Measurements from ENCODE around the gene CDH23.

CDH23 gene

DNA sequence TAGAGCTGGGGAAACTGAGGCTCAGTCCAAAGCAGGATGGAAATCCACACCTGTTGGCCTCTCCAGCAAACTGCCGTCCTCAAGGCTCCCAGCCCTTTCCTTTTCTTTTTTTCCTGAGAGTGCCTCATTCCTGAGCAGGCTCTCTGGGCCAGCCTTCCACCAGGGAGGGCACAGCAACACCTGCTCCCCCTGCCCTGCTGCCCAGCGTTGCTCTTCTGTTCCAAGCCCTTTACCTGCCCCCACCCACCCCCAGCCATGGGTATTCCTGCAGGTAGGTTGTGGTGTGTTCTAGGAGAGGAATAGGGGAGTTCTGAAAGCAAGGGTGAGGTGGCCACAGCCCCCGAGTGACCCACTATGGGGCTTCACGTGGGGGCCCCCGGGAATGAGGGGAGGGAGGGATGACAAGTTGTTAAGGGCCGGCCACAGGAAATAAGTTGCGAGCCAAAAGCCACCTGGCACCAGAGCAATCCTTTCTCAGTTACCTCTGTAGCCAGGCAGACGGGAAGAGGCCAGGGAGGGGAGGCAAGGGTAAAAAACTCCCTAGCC, 357.3 kb downstream of the CDH23 start:
- ChIA-PET CTCF (no interaction called here), POLR2A (no interaction called here)
- no peak for TF ChIP-seq L3MBTL2 (conservative IDR thresholded peaks at IDR 0.05)
- TF ChIP-seq FOXM1 (IDR thresholded peaks at IDR 0.05; ENCODE audit: borderline replicate concordance), result no peak
- no peak for TF ChIP-seq ELF4 (IDR thresholded peaks at IDR 0.05)
- TF ChIP-seq SUZ12 (IDR thresholded peaks at IDR 0.05), result no peak
- TF ChIP-seq ARNT (IDR thresholded peaks at IDR 0.05), result no peak
- TF ChIP-seq NFRKB (IDR thresholded peaks at IDR 0.05), result no peak
- TF ChIP-seq CTBP1 (IDR thresholded peaks at IDR 0.05; ENCODE audit: borderline replicate concordance), result no peak
- no peak for TF ChIP-seq HDGF (IDR thresholded peaks at IDR 0.05; ENCODE audit: borderline replicate concordance)
- TF ChIP-seq FOXK2 (IDR thresholded peaks at IDR 0.05), result no peak
- no peak for TF ChIP-seq ZNF384 (IDR thresholded peaks at IDR 0.05)
- TF ChIP-seq BHLHE40 (IDR thresholded peaks at IDR 0.05; ENCODE audit: borderline replicate concordance), result no peak
- TF ChIP-seq SP1 (IDR thresholded peaks at IDR 0.05), result no peak
- no peak for TF ChIP-seq TARDBP (IDR thresholded peaks at IDR 0.05)
- no peak for TF ChIP-seq FOXA1 (IDR thresholded peaks at IDR 0.05)
- TF ChIP-seq PKNOX1 (IDR thresholded peaks at IDR 0.05), result no peak
- no peak for TF ChIP-seq LEF1 (IDR thresholded peaks at IDR 0.05; ENCODE audit: borderline replicate concordance)
- DNase-seq (ENCODE audit: extremely low spot score), result no peak

DNA sequence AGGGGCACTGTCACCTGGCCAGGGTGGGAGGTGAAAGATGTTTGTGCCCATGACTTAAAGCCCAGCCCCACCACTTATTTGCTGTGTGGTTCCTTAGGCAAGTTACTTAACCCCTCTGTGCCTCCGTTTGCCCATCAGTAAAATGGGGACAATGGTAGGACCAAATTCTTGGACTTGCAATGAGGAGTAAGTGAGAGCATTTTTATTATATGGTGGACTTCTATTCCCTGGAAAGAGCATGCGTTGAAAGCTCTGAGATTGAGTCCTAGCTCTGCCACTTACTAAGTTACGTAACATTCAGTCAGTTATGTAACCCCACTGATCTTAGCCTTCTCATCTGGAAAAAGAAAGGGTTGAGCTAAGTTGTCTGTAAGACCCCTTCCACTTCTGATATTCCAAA, 357.8 kb downstream of the CDH23 start:
- POLR2A ChIA-PET, result no interaction called here

GRCh38 chr10:71755179-71755879, 358.6 kb downstream of the CDH23 start:
- CTCF ChIA-PET, result no interaction called here
- no peak for DNase-seq (ENCODE audit: extremely low spot score)
- no peak for TF ChIP-seq CTBP1 (IDR thresholded peaks at IDR 0.05; ENCODE audit: borderline replicate concordance)
- TF ChIP-seq L3MBTL2 (conservative IDR thresholded peaks at IDR 0.05), result no peak
- POLR2A ChIA-PET, result no interaction called here

More for the DNA sequence above, 357.8 kb downstream of the CDH23 start:
- TF ChIP-seq PKNOX1 (IDR thresholded peaks at IDR 0.05), result no peak
- no peak for TF ChIP-seq LEF1 (IDR thresholded peaks at IDR 0.05; ENCODE audit: borderline replicate concordance)
- TF ChIP-seq TARDBP (IDR thresholded peaks at IDR 0.05), result no peak
- TF ChIP-seq FOXK2 (IDR thresholded peaks at IDR 0.05), result no peak
- TF ChIP-seq CTBP1 (IDR thresholded peaks at IDR 0.05; ENCODE audit: borderline replicate concordance), result no peak
- no peak for TF ChIP-seq FOXM1 (IDR thresholded peaks at IDR 0.05; ENCODE audit: borderline replicate concordance)
- no peak for TF ChIP-seq SUZ12 (IDR thresholded peaks at IDR 0.05)
- TF ChIP-seq L3MBTL2 (conservative IDR thresholded peaks at IDR 0.05), result no peak
- TF ChIP-seq ARNT (IDR thresholded peaks at IDR 0.05), result no peak
- TF ChIP-seq BHLHE40 (IDR thresholded peaks at IDR 0.05; ENCODE audit: borderline replicate concordance), result no peak
- TF ChIP-seq HDGF (IDR thresholded peaks at IDR 0.05; ENCODE audit: borderline replicate concordance), result no peak
- no peak for TF ChIP-seq ELF4 (IDR thresholded peaks at IDR 0.05)
- no peak for TF ChIP-seq NFRKB (IDR thresholded peaks at IDR 0.05)
- no peak for TF ChIP-seq SP1 (IDR thresholded peaks at IDR 0.05)
- TF ChIP-seq ZNF384 (IDR thresholded peaks at IDR 0.05), result no peak
- TF ChIP-seq FOXA1 (IDR thresholded peaks at IDR 0.05), result no peak
- CTCF ChIA-PET, result no interaction called here
- no peak for DNase-seq (ENCODE audit: extremely low spot score)

DNA sequence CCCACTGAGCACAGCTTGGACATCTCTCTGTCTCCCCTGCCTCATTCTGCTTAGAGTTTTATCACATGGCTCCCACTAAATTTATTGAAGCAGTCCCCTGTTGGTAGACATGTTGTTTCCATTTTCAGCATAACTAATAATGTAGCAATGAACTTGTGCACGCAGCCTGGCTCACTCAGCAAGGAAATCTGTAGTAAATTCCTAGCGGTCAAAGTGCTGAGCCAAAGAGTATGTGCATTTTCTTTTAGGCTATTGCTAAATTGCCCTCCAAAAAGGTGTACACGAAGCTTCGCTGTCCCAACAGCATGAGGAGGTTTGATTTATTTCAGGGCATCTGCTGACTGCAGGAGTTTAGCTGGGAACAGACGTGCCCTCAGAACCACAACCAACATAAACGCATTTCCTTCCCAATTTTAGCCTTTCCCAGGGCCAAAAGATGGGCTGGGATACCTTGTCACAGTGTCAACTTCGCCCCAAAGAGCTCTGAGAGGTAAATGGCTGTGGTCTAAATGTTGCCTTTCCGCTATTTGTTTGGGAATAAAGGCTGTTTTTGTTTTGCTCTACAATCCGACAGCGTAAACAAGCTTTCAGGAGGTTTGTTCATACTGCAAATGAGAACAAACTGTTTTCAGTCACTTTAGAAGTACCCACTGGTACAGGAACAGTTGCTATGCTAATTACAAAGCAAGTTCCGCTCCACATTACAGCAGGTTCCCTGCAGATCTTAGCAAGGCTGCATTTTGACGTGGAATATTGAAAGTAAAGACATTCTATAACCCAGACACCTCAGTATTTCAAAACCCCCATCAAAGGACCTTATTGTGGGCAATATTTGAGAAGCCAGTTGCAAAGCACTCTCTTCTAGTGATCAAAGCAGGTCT, 359.8 kb downstream of the CDH23 start:
- no peak for TF ChIP-seq ARNT (IDR thresholded peaks at IDR 0.05)
- no peak for DNase-seq (ENCODE audit: extremely low spot score)
- POLR2A ChIA-PET, result no interaction called here
- CTCF ChIA-PET, result interaction anchor here (1.0 kb wide), 1 partner anchor 16 kb away, joined by 5 read pairs; the partner anchor contains the start of gene VSIR

DNA sequence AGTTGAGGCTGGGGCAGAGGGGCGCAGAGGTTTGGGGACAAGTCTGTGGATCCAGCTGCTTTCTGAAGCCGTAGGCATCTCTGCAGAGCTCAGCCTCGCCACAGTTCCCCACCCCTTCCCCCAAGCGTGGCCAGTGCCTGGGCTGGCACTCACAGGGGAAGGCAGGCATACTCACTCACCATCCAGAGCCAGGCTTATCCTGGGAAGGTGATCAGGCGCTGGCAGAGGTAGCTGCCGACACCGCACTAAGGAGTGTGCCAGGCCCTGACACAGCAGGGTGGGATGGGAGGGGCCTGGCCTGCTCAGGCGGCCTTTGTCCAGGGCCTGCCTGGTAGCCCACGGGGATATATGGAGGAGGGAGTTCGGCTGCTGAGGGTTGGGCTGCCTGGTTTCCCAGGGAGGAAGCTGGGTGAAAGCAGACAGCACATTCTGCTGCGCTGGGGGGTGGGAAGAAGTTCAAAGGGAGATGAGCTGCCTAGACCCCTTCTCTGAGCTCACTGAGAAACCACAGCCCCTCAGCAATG, 360.7 kb downstream of the CDH23 start:
- POLR2A ChIA-PET, result no interaction called here
- CTCF ChIA-PET, result interaction anchor here (1.0 to 1.3 kb wide), 2 partner anchors 15 to 139 kb away, joined by 5 read pairs; partner anchors contain the start of gene VSIR
- TF ChIP-seq NFRKB (IDR thresholded peaks at IDR 0.05), result no peak
- TF ChIP-seq FOXA1 (IDR thresholded peaks at IDR 0.05), result no peak
- TF ChIP-seq TARDBP (IDR thresholded peaks at IDR 0.05), result no peak
- TF ChIP-seq ARNT (IDR thresholded peaks at IDR 0.05), result no peak
- no peak for TF ChIP-seq BHLHE40 (IDR thresholded peaks at IDR 0.05; ENCODE audit: borderline replicate concordance)
- TF ChIP-seq ZNF384 (IDR thresholded peaks at IDR 0.05), result no peak
- TF ChIP-seq FOXK2 (IDR thresholded peaks at IDR 0.05), result no peak
- TF ChIP-seq SP1 (IDR thresholded peaks at IDR 0.05), result no peak
- no peak for TF ChIP-seq SUZ12 (IDR thresholded peaks at IDR 0.05)
- TF ChIP-seq LEF1 (IDR thresholded peaks at IDR 0.05; ENCODE audit: borderline replicate concordance), result no peak
- no peak for TF ChIP-seq L3MBTL2 (conservative IDR thresholded peaks at IDR 0.05)
- no peak for TF ChIP-seq ELF4 (IDR thresholded peaks at IDR 0.05)
- DNase-seq (ENCODE audit: extremely low spot score), result no peak

DNA sequence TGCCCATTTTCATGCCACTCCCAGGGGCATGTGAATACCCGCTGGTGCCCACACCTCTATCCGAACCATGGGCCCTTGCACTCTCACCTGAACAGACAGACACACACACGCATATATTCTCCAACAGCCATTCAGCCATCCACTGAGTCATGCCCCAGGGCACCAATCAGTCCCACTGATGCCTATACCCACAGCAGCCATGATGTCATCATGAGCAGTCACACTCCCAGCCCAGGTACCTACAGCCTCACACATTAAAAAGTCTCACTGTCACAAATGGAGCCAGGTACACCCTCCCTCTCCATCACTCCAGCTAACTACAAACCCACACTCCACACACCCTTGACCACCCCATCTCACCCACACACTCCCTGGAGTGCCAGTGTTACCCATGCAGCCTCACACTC, 364.4 kb downstream of the CDH23 start:
- ChIA-PET CTCF (no interaction called here), POLR2A (no interaction called here)
- no peak for TF ChIP-seq L3MBTL2 (conservative IDR thresholded peaks at IDR 0.05)
- no peak for DNase-seq (ENCODE audit: extremely low spot score)

Data from HEK293T (cell line).